NCI-H446 (cell line): Measurements from ENCODE around the gene RAB23.
A peak's percentile ranks its signal among the peaks of the same experiment; 100 is the strongest.

ENCODE experiments used
- DNase-seq, 2 experiments: peaks; one replicate each; lab custom pipeline; 2025; lab: John Stamatoyannopoulos, UW

Gene RAB23

DNA sequence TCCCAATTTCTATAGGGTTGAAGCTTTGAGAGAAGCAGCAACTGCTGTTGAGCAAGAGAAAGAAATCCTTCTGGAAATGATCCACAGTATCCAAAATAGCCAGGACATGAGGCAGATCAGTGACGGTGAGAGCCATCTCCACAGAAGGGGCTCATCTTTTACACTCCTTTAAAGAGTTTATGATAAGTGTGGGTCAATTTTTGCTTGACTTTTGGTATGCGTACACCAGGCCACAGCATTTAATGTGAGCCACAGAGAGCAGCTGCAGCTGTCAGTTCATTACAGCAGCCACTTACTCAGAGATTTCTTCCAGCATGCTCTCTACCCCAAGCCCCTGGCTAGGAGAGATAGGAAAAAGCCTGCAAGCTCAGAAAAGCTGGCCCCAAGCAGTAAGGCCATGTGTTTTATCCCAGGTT, 40.1 kb downstream of the RAB23 start:
- no peak for DNase-seq

DNA sequence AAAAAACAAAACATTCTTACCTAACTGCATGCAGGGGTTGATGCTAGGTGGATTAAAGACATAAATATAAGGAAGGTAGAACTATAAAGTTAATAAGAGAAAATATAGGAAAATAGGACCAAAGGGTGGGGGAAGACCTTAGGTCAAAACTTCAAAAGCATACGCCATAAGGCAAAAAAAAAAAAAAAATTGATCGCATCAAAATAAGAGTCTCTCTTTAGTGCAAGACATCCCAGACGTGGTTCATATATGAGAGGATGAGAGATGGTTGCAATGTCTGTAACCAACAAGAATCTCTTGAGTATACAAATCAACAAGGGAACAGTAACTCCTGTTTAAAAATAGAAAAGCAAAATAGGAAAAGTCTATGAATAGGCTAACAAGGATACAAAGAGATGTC, 41.5 kb downstream of the RAB23 start:
- no peak for DNase-seq

DNA sequence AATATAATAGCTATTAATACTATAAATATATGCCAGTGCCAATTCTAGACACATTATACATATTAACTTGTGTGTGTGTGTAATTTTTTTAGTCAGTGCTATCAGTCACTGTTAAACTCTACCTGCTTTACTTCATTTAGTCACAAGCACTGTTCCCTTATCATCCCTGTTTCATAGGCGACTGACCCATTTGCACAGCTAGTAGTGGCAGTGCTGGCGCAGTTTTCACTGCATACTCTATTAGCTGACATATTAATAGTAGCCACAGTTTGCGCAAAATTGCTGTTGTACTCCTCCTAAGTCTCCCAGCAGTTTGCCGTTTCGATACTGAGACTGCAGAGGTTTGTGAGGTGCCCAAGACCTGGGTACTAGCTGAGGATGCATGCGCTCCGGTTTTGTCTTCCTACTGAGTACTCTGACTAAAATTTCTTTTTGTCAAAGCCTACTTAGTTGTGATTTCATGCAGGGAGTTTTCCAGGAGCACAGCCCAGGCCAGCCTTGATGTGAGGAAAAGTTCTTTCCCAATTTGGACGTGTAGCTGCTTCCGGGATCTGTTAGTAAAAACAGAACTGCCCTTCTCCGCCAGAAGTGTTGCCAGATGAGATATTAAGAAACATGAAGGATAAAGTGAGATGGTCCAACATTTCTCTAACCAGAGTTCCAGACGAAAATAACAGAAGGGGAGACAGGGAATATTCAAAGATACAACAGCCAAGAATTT, 44.4 kb downstream of the RAB23 start:
- no peak for DNase-seq

DNA sequence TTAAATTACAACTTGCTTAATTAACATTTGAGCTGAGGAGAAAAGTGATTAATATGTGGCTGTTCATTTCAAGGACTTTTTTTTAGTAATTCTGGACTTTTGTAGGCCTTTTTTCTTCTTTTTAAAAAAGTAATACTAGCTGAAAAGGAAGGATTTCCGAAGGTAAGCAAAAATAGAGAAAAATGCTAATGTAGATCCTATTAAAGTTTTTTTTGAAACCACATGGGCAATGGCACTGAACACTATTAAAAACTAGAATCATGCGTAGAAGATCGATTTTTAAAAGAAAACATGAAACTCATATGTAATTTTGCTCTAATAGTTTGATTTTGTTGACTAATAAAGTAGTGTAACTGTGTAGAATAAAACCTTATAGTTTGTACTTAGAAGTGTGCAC, 47.6 kb downstream of the RAB23 start:
- DNase-seq = no peak

DNA sequence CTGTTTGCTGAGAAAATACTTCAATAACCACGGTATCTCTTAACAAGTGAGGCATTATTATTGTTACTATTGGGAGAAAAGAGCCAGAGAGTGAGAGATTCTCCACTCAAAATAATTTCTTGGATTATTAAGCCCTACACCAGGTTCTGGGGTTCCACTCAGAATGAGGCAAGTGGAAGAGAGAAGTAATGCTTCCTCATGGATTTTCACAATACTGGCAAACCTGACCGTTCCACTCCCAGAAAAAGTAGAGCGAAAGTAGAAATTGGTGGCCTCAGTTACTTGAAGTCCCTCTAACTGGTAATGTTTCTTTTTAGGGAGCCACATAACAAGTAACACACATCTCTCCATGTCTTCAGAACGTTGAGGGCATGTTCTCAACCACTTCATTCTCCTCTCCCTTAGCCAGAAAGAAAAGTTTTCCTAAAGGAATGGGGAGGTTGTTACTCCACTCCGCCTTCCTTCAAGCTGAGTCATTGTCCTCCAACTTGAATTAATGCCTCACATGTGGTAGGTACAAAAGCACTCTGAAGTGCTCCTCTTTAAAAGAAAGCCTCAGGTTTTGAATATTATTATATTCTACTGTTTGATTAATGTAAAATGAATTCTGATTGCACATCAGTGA, 48.1 kb downstream of the RAB23 start:
- peak in 1 of 2 experiments; percentile 44 for DNase-seq

DNA sequence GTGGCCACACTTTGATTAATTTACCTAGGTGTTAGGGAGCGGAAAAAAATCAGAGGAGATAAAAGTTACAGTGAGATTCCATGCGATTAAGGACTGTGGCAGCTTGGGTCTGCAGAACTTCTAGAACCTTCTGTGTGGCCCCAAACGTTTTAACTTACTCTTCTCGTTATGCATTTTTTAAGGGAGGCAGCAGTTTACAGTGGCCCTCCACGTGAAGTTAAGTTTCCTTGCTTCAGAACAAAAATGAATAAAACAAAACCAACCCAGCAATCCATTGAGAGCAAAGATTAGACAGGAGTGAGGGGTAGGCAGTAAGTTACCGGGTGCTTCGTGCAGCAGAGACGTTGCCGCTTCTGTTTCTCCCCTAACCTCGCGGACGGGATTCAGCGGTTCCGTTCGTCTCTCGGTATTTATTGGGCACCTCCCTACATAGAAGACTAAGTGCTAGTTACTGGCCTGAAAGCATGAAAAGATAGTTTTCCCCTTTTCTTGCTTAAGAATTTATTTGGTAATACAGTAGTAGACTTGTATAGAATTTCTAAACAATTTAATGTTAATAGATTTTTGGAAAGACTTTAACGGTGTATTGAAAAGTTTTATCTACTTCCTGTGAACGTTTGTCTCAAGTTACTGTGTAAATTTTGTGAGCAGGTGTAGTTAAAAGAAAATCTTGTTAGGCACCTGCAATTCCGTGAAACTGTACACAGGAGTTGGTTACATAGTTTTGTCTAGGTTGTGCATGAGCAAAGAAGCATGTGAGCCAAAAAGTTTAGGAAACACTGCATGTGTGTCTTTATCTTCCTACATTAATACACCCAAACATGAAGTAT, 48.8 kb downstream of the RAB23 start:
- DNase-seq = peak in 1 of 2 experiments; percentile 16

DNA sequence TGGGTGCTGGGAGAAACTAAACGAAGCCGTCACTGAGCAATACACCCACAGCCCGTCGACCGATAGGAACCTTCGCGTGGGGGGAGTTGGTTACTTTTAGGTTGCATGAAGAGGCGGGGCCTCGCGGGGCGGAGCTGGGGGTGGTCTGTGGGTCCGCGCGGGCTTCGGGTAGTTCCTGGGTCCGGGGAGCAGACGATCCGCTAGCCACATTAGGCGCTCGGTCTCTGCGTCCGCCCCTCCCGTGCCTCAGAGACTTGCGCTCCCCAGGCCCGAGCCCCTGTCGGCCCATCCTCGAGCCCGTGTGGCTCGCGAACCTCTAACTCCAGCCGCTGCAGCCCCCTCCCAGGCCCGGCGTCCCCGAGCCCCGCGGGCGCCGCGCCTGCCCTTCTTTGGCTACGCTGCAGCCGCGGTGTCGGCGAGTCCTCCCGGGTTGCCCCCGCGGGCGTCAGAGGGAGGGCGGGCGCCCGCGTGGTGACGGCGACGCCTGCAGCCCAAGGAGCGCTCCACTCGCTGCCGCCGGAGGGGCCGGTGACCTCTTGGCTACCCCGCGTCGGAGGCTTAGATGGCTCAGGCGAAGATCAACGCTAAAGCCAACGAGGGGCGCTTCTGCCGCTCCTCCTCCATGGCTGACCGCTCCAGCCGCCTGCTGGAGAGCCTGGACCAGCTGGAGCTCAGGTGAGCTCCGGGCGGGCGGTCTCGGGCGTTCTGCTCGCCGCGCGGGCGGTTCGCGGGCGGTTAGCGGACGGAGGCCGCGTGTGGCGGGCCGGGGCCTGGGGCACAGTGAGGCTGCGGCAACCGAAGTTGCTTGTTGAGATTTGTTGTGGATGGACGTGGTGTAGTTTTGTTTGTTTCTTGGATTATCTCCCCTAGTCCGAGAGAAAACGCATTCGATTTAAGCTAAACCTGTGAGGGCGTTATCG, 49.7 kb downstream of the RAB23 start, which contains the start of gene BAG2:
TSS of gene BAG2 (plus strand) at position 191 of the 920 bp plus-strand sequence. CDS start at position 563, 372 bp downstream.
- DNase-seq = peak; percentile 76 to 85

DNA sequence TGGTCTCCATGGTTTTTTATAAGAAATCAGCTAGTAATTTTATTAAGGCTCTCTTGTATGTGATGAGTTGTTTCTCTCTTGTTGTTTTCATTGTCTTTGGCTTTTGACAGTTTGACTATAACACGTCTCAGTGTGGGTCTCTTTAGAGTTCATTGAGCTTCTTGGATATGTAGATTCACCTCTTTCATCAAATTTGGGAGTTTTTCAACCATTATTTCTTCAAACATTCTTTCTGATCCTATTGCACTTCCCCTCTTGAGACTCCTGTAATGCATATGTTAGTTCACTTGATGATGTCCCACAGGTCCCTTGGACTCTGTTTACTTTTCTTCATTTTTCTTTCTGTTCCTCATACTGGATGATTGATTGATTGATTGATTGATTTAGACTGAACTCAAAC, 57.0 kb downstream of the RAB23 start:
- no peak for DNase-seq

DNA sequence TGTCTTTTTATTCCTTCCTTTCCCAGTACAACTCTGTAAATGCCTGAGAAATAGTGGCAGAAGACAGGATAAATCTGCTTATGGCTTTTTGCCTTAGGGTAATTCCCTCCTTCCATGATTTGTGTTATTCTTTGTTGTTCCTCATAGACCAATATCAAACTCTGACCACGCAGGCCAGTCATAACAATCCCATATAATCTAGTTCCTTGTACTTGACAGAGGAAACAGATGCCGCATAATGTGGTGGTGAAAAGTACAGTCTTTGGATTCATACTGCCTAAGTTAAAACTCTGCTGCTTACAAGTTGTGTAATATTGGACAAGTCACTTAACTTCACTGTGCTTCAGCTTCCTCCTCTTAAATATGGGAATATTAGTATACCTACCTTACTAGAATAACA, 58.2 kb downstream of the RAB23 start:
- DNase-seq = no peak

DNA sequence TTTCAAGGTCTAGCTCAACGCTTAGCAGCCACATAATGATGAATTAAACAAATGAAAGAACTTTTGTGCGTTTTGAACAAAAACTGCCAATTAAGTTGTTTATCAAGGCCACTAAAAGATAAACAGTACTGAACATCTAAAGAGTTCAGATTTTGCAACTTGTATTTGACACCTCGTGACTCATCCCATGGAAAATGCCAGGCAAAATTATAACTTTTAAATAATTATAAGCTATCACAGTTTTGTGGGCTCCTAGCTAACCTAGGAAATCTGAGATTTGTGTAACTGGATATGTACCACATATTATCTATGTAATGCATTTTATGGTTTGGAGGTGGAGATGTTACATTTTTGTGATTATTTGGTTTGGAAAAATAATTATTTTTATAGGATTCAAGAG, 59.6 kb downstream of the RAB23 start:
- DNase-seq = no peak

DNA sequence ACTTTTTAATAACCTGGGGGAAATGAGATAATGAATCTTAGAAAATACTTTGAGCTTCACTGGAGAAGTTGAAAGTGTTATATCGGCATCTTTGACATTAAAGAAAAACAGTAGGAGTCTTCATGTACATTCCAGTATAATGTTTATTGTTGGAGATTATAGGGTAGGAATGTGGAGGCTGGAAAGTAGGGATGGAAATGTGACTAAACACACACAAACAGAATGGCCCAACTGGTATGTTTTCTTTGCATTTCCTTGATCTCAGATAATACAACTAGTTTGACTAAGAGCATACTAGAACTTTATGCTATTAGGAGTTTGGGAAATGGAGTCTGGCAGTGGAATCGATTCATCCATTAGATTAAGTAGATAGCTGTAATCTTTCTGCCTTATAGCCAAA, 60.1 kb downstream of the RAB23 start:
- no peak for DNase-seq

DNA sequence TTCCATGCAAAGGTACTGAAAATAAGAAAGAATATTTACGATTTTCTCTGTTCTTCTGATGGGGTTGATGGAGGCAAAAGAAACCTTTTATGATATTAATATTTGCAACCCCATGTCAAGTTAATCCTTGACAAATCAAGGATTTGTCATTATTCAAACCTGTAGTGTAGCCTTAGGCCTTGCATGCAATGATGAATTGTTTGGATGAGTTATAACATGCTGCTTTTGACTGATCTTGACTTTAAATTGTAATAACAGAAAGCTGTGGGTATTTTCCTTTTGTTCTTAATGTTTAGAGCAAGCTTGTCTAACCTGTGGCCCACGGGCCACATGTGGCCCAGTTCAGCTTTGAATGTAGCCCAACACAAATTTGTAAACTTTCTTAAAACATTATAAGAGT, 63.0 kb downstream of the RAB23 start:
- no peak for DNase-seq

DNA sequence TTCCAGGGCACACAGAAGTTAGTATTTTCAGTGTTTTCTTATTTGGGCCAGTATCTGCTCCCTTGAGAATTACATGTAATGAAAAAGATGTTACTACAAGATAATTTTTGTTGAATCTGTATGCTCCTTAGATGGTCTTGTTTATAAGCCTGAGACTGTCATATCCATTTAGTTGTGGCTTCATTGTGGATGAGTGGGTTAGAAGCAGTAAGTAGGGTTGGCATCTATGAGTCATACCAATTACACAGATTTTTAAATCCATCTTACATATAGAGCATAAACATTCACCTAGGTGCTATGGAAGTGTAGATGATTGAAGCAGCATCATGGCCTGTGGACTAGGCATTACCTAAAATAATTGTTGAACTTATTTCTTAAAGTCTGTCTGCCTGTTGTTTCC, 63.4 kb downstream of the RAB23 start:
- no peak for DNase-seq

DNA sequence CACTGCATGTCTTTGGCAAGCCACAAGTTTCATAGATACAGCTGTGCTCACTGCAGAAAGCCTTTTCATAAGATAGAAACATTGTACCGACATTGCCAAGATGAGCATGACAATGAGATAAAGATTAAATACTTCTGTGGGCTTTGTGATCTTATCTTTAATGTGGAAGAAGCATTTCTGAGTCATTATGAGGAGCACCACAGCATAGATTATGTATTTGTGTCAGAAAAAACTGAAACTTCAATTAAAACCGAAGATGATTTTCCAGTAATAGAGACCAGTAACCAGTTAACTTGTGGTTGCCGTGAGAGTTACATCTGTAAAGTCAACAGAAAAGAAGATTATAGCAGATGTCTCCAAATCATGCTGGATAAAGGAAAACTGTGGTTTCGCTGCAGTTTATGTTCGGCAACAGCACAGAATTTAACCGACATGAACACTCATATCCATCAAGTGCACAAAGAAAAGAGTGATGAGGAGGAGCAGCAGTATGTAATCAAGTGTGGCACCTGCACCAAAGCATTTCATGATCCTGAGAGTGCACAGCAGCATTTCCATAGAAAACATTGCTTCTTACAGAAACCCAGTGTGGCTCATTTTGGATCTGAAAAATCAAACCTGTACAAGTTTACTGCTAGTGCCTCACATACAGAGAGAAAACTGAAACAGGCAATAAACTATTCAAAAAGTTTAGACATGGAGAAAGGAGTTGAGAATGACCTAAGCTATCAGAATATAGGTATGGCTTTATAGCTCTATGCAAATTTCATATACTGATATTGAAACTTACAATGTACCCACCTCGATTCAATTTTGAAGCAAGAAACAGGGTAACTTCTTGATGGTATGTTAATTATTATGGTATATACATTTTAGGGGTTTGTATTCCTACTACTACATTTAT, 73.9 kb downstream of the RAB23 start:
- DNase-seq = no peak

DNA sequence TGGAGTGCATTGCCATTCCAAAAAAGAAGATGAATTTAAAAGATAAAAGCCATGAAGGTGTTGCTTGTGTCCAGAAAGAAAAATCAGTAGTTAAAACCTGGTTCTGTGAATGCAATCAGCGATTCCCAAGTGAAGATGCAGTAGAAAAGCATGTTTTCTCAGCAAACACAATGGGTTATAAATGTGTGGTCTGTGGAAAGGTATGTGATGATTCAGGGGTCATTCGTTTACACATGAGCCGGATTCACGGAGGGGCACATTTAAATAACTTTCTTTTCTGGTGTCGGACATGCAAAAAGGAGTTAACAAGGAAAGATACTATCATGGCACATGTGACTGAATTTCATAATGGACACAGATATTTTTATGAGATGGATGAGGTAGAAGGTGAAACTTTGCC, 74.7 kb downstream of the RAB23 start:
- DNase-seq = no peak

DNA sequence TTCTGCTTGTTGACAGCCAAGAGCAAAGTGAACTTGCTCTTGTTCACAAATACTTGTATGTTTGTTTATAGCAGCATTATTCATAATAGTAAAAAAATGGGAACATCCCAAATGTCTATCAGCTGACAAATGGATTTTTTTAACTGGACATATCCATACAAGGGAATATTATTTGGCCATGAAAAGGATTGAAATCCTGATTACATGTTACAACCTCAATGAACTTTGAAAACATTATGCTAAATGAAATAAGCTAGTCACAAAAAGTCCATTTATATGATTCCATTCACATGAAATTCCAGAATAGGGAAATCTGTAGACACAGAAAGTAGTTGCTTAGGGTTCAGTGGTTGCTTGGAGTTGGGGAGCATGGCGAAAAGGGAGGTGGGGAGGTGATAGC, 78.4 kb downstream of the RAB23 start:
- no peak for DNase-seq

DNA sequence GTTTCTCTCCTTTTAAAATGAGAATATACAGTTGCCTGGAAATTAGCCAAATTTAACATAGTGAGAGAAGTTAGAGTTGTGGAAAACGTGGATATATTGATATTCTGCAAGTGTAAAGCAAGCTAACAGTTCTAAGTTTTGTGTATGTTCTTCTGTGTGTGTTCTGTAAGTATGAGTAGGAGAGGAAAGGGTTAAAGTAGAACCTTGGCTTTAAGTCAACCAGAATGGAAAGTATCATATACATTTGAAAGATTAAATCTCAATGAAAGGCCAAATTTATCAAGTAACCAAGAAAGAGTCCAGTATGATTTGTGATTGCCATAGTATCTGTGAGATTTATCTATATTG, 80.0 kb downstream of the RAB23 start:
- no peak for DNase-seq

DNA sequence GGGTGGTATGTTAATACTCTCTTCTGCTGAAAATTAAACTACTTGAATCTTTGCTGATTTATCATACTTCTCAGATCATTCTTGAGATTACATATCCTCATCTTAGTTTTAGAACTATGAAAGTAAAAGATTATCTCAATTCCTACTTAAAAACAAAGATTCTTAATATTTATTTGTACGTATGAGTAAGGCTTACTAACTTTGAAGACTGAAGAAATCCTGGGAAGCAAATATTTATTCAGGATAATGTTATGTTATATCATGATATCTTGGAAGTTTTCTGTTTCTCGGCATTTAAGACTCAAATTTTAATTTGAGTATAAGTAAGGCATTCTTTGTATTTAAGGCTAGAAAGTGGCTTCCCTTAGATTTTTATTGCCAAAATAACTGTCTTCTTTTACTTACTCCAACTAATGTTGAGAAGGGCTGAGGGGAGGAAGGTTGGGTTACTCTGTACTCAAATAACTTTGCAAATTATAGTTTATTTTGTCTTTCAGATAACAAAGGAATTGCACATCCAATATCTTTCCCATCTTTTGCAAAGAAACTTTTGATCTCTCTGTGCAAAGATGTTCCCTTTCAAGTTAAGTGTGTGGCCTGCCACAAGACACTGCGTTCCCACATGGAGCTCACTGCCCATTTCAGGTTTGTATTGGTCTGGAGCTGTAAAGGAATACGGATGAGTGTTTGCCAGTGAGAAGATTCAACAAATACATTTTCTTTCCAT, 80.5 kb downstream of the RAB23 start:
- no peak for DNase-seq

DNA sequence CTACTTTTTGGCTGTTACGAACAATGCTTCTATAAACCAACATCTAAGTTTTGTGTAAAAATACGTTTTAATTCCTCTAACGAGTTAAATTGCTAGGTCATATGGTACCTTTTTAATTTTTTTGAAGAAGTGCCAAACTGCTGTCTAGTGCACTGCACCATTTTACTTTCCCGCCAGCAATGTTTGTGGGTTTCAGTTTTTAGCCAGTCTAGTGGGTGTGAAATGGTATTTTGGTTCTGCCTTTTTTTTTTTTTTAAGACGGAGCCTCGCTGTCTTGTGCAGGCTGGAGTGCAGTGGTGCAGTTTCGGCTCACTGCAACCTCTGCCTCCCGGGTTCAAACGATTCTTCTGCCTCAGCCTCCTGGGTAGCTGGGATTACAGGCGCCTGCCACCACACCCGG, 84.1 kb downstream of the RAB23 start:
- DNase-seq = no peak

DNA sequence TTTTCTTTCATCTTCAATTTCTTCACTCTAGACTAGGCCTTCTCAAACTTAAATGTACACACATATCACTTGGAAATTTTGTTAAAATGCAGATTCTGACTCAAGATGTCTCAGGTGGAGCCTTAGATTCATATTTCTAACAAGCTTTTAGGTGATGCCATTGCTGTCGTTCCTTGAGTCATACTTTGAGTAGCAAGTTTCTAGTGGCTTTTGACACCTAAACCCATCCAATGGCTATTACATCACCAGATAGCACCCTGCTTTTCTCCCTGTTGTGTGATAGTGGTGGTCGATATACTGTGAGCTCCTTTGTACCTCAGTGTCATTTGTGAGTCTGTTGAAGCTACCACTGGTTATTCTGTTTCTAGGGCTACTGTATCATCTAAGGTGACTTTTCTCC, 84.8 kb downstream of the RAB23 start:
- no peak for DNase-seq
